OCI-LY1 (cell line): ENCODE measurements around the gene CLEC14A.

Source experiments
- EZH2 ChIP-seq: fragments of 200-600 bp; sonication (generic), shearing (Covaris generic); IDR thresholded peaks from 2 replicates; pipeline ENCODE4 v1.8.0; 2017; ENCODE audit warnings: borderline replicate concordance, mixed run types, mild to moderate bottlenecking, antibody characterized with exemption, low read length, moderate library complexity, mixed read lengths
- TF ChIP-seq, protein P1 (sequence below): fragments of 200-600 bp; sonication (generic), shearing (Covaris generic); IDR thresholded peaks from 2 replicates; pipeline ENCODE4 v1.5.1; 2017; ENCODE audit warnings: mild to moderate bottlenecking, antibody characterized with exemption, low read length, moderate library complexity, mixed read lengths

DNA sequence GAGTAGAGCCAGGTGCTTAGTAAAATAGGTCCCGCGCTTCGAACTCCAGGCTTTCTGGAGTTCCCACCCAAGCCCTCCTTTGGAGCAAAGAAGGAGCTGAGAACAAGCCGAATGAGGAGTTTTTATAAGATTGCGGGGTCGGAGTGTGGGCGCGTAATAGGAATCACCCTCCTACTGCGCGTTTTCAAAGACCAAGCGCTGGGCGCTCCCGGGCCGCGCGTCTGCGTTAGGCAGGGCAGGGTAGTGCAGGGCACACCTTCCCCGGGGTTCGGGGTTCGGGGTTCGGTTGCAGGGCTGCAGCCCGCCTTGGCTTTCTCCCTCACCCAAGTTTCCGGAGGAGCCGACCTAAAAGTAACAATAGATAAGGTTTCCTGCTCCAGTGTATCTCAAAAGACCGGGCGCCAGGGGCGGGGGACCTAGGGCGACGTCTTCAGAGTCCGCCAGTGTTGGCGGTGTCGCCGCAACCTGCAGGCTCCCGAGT is 44.6 kb downstream of the CLEC14A start:
- TF ChIP-seq, protein P1, sequence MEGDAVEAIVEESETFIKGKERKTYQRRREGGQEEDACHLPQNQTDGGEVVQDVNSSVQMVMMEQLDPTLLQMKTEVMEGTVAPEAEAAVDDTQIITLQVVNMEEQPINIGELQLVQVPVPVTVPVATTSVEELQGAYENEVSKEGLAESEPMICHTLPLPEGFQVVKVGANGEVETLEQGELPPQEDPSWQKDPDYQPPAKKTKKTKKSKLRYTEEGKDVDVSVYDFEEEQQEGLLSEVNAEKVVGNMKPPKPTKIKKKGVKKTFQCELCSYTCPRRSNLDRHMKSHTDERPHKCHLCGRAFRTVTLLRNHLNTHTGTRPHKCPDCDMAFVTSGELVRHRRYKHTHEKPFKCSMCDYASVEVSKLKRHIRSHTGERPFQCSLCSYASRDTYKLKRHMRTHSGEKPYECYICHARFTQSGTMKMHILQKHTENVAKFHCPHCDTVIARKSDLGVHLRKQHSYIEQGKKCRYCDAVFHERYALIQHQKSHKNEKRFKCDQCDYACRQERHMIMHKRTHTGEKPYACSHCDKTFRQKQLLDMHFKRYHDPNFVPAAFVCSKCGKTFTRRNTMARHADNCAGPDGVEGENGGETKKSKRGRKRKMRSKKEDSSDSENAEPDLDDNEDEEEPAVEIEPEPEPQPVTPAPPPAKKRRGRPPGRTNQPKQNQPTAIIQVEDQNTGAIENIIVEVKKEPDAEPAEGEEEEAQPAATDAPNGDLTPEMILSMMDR = no peak
- no peak for TF ChIP-seq EZH2
